Prostate gland (tissue), 2 donors: ENCODE measurements around the gene SAP30.

Source experiments
- CTCF ChIP-seq, 4 experiments: fragments of 200-600 bp in 2 of 4; fragments of 450-650 bp in 2 of 4; sonication (generic) in 2 of 4; IDR thresholded peaks; 1 replicate in 3 of 4; 2 replicates in 1 of 4; pipeline ENCODE4 v1.5.1; 2016 to 2019; ENCODE audit warnings: antibody characterized with exemption in 4 of 4, mild to moderate bottlenecking in 2 of 4, moderate library complexity in 2 of 4
- POLR2A ChIP-seq: fragments of 450-650 bp; IDR thresholded peaks from one replicate; pipeline ENCODE4 v1.6.1; 2016; ENCODE audit warnings: antibody characterized with exemption, mild to moderate bottlenecking
- POLR2AphosphoS5 ChIP-seq: sonication (generic); formaldehyde crosslinking; IDR thresholded peaks from one replicate; pipeline ENCODE4 v1.6.1; 2017; ENCODE audit warnings: antibody characterized with exemption

DNA sequence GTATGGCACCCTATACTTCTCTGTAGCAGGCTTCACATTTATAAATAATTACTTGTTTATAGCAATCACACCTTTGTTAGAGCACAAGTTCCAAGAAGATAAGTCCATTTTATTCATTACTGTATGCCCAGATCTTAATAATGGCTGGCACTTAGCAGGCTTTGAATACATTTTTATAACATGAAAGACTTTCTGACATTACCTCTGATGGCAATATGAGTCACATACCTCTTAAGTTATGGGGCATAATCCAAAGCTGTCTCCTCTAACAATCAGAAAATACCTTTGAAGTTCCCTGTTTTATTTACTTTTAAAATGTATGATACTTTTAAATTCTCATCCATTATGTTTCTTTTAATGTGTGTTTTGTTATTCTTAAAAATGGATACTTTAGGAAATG is 16.0 kb downstream of the SAP30 start:
- TF ChIP-seq CTCF (IDR thresholded peaks at IDR 0.05) = no peak
- TF ChIP-seq POLR2A = no peak
- no peak for TF ChIP-seq POLR2AphosphoS5
